HG03469 (cell line): ENCODE results near the gene SERPING1.

Source experiments
- ATAC-seq: cut with Tn5 transposase; IDR thresholded peaks from one replicate; pipeline ENCODE4 v1.9.1; 2021; ENCODE audit warnings: mild to moderate bottlenecking, moderate library complexity, moderate number of reproducible peaks; ENCODE audit not compliant: unreplicated experiment

SERPING1 gene

DNA sequence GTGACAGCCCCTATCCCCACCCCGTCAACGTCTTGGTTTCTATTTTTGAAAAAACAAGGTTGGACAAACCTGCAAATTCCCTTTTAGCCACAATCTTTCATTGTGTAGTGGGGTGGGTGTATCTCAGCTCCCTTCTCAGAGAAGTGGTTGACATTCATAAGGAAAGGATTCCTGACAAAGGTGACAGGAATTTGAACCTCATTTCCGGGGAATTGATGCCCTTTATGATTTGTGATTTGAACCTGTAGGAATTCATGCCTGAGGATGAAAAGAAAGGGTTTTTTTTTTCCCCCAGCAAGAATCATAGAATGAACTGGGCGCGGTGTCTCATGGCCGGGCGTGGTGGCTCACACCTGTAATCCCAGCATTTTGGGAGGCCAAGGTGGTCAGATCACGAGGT is 37.8 kb downstream of the SERPING1 start:
- no peak for ATAC-seq

DNA sequence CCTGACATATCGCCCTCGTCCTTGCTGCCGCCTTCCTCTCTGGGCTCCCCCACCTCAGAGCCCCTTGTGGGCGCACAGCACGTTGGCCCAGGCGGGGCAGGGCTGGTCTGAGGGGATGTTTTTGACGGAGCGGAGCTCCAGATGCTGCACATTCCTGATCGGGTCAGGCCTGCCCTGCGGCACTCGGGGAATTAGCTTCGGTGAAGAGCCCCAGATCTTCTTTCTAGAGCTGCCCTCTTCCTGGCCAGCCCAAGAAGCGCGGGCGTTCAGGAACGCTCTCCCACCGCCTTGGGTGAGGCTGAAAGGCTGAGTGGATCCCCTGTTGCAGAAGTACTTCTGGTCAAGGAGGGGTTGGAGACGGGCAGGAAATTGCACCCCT is 40.1 kb downstream of the SERPING1 start:
- no peak for ATAC-seq

DNA sequence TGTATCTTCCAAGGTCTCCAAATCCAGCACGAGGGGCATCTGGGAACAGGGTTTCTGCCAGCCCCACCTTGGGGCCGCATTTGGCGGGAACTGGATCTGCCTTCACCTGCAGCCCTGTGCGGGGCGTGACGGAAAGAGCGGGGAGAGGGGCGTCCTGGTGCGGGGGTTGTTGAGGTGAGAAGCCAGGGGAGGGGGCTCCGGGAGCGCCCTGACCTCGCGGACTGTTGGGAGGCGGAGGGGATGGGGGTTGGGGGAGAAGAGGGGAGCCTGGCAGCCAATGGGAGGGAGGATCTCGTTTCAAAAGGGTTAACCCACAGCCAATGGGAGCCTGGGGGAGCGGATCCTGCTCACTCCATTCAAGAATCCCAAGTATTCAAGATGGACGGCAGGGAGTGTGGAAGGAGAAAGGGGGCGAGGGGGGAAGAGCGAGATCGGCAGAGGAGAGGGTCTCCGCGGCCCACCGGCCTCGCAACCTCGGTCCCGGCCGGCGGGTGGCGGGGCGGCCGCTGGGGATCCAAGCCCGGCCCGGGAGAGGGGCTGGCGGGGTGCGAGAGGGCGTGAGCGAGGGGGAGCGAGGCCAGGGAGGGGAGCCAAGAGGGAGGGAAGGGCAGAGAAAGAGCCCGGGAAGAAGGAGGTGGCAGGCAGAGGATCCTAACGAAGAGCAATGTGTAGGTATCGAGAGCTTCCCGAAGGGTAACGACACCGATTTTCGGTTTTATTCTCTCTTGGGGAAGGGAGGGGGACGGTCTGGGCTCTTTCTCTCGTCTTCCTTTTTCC is 40.7 kb downstream of the SERPING1 start:
- ATAC-seq = no peak

DNA sequence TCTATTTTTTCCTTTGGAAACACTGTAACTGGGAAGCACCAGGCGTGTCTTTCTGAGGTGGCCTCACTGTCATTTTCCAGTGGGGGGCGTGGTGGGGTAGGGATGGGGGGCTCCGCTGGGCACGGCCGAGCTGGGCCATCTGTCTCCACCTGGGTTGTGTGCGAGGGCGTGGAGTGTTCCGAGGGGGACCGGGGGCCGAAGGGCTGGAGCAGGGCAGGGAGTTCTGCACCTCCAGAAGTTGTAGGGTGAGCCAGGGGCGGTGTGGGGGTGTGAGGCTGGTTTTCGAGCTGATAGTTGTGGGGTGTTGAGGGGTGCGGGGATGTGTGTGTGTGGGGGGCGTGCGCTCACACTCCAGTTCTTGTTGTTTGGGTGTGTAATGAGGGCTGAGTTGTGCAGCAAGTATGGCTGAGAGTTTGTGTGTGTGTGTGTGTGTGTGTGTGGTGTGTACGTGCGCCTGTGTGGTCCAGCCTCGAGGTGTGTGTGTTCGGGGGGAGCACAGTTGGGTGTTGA is 41.4 kb downstream of the SERPING1 start:
- no peak for ATAC-seq

DNA sequence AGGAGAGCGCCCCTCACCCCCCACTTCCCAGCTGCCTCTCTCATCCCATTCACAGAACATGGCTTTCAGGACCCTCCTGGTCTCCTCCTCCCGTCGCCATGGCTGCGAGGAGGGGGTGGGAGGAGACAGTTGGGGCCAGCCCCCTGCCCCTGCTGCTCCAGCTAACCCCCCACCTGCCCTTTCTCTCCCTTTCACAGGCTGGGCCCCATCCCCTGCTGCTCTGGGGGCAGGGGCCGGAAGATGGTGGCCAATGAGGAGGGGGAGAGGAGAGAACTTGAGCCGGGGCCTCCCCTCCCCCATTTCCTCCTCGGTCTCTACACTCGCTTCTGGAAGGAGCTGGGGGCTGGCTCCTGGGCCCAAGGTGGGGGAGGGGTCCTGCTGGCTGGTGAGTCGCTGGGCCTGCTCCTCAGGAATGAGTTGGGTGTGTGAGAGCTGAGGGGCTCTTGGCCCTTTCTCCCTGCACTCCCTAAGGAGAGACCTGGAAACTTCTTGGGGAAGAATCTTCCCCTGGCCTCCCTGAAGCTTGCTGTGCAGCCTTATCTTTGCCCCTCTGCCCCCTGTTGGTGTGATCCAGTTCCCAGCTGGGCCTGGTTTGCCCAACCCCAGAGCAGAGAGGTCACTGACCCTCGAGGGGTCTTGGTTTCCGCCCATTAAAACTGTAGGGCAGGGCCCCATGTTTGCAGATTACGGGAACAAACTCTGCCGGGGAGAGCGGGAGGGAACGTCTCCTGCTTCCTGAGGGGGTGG is 42.0 kb downstream of the SERPING1 start:
- ATAC-seq = no peak

DNA sequence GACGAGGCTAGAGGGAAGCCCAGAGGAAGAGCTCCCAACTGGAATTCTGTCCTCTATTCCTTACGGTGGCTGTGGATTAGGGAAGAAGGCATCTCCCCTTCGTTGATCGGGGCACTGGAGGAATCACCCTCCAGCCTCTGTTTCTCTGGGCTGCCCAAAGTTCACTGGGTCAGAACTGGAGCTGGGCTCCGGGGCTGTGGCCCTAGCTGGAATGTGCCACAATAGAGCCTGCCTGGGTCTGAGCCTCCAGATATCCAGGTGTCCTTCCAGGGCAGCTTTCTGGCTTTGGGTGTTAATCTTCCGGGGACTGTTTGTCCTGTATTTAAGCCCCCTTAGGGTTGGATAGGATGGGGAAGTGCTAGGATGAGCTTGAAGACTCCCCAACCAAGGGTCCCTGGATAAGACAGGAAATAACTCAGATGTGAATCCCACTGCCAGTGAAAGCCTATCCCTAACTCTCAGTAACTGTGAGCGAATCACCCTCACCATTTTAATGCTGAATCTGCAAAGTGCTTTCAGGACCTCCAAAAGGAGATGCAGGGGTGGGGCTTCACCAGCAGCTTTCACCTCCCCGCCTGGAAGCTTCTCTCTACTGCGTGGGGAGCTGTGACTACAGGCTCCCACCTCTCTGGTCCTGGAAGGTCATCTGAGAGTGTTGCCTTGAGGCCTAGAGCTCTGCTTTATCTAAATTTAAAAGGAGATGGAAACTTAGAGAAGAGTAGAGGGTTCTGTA is 42.7 kb downstream of the SERPING1 start:
- ATAC-seq = no peak

DNA sequence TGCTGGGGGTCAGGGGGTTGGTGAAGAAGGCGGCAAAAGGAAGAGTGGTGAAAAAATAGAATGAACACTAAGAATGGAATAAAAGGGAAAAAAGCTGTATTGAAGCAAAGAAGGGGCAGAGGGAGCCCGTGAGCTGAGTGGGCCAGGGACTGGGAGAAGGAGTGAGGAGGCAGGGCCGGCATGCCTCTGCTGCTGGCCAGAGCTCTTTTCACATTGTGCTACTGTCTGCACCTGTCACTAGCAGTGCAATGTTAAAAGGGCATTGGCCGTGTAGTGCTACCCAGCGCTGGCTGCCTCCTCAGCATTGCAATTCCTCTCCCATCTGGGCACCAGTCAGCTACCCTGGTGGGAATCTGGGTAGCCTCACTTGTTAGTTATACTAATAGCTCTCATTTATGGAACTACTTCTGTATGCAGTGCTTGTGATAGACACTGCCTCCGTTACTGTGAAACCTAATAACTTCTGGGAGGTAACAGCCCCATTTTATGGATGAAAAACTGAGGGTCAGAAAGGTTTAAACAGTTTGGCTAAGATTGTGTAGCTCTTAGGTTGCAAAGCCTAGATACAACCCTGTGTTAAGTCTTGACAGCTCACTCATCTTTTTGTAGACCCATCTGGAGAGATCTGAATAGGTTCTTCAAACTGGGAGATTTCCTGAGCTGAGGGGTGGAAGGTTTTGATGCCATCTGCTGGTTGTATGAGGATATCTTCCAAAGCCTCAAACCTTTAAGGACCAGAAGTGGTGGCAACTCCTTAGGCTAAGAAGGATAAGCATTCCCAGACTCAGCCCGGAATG is 43.7 kb downstream of the SERPING1 start:
- no peak for ATAC-seq

DNA sequence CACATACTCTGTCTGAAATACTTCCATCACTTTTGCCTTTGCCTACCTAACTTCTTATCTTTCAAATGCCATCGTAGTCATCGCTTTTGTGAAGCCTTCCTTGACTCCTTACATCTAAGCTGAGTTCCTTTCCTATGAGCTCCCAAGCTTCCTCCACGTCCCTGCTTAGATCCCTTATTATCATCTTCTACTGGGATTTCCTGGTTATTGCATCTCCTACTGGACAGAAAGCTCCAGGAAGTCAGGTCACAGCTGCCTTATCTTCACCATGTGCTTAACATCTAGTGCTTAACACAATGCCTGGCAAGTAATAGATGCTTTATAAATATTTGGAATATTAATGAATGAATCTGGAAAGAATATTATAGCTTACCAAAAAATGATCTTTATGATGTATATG is 46.3 kb downstream of the SERPING1 start:
- ATAC-seq = no peak

DNA sequence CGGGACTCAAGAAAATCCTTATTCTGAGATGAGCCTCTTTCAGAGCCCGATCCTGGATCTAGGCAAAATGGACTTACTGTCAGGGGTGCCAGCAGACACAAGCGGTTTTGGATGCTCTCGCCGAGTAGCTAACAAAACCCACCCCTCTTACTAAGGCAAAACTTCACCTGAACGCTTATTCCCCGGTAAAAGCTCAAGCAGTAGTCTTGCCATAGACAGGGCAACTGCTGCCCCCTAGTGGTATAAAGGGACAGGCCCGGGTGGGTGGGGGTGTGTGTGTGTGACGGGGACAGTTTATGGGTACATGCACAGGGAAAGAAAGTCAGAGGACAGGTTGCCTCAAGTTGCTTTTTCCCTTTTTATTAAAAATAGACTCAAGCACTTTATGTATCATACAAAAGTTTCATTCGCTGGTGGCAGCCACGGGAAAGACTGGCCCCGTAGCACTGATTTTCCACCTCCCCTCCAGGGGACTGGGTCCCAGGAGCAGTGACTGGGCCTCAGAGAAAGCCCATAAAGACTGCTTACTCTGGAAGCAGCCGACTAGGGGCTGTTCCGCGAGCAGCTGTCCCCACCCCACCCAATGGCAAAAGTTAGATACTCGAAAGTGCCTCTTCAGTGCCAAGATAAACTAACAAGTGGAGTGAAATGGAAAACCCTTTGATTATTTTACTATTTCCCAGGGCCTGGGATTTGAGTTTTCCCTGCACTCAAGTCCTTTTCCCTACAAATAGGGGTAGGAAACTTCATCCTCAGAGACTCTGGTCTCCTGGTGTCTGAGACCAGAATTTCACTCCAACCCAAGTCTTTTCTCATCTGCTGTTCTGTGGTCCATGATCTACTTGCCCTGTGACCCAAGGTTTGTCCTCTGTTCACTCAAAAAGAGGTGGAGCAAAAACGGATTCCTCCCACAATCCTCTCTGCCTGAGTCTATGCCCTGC is 47.5 kb downstream of the SERPING1 start:
- peak; percentile 30 for ATAC-seq

DNA sequence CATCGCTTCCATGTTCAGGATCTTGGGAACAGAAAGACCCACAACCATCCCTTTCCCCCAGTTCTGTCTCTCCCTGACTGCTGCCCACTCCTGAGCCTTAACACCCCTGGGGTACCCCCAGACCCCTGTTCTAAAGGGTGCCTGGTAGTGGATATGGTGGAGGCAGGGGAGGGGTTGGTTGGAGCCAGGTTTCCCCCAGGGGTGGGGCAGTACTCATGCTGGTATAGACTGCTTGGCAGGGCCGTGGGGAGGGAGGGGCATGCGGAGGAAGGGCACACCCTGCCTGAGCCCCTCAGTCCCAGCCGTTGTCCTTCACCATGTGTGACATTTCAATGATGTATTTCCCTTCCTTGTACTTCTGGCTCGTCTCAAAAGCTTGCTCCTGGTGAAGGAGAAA is 48.2 kb downstream of the SERPING1 start:
- ATAC-seq = no peak

DNA sequence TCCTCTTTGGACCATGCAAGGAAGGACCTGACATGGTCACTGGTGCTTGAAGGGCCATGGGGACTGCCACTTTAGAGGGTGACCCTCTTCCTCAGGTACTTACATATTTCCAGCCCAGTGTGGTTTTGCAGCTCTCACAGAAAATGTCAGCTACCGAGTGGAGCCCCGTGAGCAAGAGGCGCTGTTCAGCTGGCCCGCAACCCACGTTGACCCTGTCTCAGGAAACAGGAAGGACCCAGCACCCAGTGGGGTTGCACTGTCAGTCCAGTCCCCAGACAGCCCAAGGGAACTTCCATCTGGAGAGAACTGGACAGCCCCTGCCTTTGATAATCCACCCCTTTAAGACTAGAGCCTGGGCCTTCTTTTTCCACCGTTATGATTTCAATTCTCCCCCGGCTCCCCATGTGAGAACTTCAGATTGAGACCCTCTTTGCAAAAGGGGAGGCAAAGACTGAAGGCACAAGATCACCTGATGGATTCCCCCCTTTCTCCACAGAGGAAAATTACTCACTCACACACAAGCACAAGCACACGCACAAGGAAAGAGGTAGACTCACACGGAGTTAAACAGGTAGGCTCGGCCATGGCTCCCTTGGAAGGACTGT is 48.8 kb downstream of the SERPING1 start:
- ATAC-seq = no peak

DNA sequence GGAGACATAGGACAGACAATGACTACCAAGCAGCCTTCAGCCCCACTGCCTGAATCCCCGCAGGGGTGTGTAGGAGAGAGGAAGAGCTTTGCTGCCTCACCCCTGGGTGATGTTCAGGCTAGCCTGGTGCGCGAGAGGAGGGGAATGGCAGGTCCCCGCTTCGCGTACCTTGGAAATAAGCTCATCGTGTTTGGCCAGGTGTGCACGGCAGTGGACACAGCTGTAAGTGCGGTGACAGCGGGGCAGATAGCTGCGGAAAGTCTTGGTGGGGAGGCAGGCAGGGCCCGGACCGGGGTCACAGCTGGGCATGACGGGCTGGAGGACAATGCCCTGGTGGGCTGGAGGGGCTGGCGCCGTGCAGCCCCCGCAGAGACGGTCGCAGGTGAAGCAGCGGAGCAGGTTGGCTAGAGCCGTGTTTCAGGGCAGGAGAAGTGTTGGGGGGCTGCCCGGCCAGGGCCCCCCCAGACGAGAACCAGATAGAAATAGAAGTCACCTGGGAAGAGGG is 49.4 kb downstream of the SERPING1 start:
- no peak for ATAC-seq

DNA sequence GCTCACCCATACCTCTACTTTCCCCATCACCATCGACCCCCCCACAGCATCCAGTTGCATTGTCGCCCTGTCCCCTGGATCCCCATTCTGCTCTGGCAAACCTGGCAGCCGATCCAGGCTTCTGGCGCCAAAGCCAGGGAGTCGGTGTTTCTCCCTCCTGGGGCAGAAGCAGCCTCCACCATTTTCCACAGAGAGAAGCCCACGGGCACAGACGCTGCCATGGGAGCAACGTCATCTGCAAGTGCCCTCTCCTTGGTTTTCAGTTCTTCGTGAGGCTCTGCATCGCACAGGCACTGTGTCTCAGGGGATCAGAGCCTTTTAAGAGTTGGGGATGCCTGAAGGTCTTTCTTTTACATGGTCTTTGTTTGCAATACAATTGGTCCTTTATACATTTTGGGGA is 49.9 kb downstream of the SERPING1 start:
- no peak for ATAC-seq

DNA sequence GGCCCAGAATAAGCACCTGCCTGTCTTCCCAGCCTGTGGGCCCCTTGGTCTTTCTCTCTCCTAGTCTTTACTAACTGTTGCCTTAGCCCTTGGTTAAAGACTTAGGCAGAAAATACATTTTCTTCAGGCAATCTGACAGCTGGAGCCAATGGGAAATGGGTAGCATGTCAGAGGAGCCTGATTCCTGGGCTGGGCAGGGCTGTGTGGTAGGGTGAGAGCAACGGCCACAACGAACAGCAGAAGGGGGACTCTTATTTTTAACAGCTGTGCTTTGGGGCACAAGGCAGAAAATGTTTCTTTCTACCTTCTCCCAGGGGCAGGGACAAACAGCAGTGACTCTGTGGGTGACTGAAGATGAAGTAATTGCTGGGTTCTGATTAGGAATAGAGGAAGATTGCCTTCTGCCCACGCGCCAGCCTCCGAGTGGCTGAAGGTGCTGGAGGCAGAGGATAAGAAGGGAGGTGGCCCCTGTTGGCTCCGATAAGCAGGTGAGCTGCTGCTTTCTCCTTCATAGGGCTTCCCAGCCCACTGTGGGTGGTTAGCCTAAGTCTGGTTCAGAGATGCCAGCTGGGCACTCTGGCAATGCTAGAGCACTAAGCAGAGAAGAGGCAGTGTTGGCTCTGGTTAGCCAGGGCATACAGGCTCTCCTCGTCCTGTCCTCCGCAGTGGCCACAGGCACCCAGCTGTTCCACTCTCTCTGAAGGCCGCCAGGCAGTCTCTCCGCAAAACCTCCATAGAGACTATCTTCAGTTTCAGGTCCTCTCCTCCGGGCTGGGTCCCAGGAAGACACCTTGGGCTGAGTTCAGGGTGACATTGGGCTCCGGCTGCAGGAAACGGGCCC is 50.7 kb downstream of the SERPING1 start:
- ATAC-seq = no peak

DNA sequence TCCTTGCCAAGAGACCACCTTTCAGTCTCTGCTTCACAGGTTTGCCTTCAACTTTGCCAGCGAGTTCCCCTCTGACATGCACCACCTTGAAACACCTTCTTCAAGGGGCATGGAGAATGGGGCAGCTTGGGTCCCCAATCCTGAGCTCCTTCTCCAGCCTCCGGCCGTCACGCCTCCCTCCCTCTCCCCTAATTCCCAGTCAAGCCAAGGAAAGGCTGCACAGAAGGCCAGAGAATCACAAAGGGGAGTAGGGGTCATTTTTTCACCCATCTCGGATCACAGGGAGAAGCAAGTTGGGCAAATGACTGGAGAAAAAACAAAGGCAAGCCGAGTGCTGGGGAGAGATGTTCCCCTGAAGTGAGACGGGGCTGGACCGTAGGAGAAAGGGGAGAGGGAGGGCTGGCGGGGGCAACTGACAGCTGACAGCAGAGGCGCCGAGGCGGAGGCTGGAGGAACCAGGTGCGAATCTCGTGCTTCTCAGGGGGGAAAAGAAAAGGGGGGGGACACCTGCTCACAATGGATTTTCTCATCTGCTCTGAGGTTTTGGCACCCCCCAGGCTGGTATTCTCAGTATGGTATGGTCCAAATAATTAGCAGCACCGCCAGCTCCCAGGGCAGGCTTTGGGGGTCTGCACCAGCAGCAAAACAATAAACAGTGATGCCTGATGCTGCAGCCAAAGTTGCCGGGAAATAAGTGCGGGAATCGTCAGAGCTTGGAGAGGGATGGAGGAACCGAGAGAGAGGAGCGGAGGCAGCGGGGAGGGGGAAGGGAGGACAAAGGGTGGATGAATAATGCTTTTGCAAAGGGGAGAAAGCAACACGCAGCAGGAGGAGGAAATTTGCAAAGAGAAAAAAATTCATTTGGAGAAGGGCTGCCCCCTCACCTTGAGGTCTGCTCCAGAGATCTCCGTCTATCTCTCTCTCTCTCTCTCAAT is 51.6 kb downstream of the SERPING1 start:
- no peak for ATAC-seq

DNA sequence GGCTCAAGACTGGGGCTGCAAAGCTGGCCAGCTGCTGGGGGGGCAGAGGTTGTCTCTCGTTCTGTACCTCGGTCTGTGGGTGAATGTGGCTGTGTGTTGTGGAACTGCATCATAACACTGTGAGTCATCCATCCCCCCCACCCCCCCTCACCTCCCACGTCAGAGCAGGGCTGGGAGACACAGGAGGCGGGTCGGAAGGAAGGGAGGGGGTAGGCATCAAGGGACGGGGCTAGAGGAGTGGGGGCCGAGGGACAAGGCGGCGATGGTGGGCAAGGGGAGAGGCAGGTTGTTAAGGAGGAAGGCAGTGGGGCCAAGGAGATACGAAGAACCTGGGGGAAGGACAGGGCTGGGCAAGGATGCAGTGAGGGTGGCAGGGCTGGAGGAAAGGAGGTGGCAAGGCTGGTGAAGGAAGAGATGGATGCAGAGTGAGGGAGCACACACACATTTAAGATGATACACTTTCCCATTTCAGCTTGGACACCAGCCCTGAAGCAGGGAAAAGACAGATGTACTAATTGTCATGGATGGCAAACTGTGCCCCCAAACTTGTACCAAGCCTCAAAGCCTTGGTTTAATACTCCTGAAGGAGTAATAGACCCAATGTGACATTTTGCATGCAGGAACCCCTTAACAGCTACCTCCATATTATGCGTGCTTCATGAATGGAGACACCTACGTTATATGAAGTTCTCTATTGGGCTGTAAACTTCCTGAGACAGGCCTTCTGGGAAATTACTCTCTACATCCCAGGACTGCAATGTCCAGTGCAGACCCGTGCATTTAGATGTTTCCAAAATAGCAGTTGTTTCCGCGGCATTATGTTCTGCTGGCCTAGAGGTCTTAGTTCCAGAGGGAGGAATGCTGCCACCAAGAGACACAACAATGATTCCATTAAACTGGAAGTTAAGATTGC is 52.6 kb downstream of the SERPING1 start, which contains the start of gene YPEL4:
Gene YPEL4 (minus strand): TSS at position 87 of the 913 bp plus-strand sequence. CDS start 2,805 bp downstream, outside the sequence.
- ATAC-seq = no peak
